Suprapubic skin (tissue), 3 donors: ENCODE results near the gene VWA5B2.

ENCODE experiments used
- CTCF ChIP-seq, 2 donors: fragments of 200-600 bp in 1 of 2; fragments of 450-650 bp in 1 of 2; sonication (generic) in 1 of 2; IDR thresholded peaks; one replicate each; pipeline ENCODE4 v1.5.1; 2016 to 2019; ENCODE audit warnings: antibody characterized with exemption in 2 of 2, mild to moderate bottlenecking in 1 of 2, moderate library complexity in 1 of 2
- POLR2AphosphoS5 ChIP-seq, 3 donors: sonication (generic); formaldehyde crosslinking; IDR thresholded peaks; one replicate each; pipeline ENCODE4 v1.6.1; 2017; ENCODE audit warnings: antibody characterized with exemption in 3 of 3

- TF ChIP-seq CTCF (IDR thresholded peaks at IDR 0.05) (no peak), POLR2AphosphoS5 (IDR thresholded peaks at IDR 0.05) (no peak)
Observed at GRCh38 chr3:184234671-184235380, 5.4 kb downstream of the VWA5B2 start.
